SH-SY5Y (cell line): ENCODE results near the gene GNAI1.

Source experiments
- GATA2 ChIP-seq: IDR thresholded peaks from 2 replicates; pipeline ENCODE4 v1.6.1; 2011; ENCODE audit warnings: mild to moderate bottlenecking, low read depth, low read length
- GATA3 ChIP-seq: IDR thresholded peaks from 2 replicates; pipeline ENCODE4 v1.6.1; 2011; ENCODE audit warnings: low read depth, mild to moderate bottlenecking, low read length, moderate library complexity

DNA sequence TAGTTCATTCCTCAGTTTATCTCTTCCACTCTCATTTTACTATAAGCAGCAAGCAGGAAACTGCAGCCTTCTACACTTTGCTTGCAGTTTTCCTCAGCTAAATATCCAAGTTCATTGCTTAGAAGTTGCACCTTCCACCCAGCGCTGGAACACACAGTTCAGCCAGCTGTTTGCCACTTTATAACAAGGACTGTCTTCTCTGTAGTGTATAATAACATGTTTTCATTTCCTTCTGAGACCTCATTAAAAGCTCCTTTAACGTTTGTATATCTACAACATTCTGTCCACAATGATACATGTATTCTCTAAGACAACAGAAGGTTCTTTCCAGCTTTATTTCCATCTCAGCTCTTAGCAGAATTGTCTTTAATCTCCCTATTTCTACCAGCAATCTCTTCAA lies 74.1 kb downstream of the GNAI1 start:
- no peak for TF ChIP-seq GATA2
- no peak for TF ChIP-seq GATA3
